Suprapubic skin (tissue), 4 donors: ENCODE results near the gene PAPLN.

Experiments
- CTCF ChIP-seq, 2 donors: fragments of 200-600 bp in 1 of 2; fragments of 450-650 bp in 1 of 2; sonication (generic) in 1 of 2; IDR thresholded peaks; one replicate each; pipeline ENCODE4 v1.5.1; 2016 to 2019; ENCODE audit warnings: antibody characterized with exemption in 2 of 2, mild to moderate bottlenecking in 1 of 2, moderate library complexity in 1 of 2
- POLR2A ChIP-seq, 2 donors: fragments of 450-650 bp; IDR thresholded peaks; one replicate each; pipeline ENCODE4 v1.6.1; 2017; ENCODE audit warnings: antibody characterized with exemption in 2 of 2, mild to moderate bottlenecking in 2 of 2, moderate library complexity in 2 of 2
- POLR2AphosphoS5 ChIP-seq, 3 donors: sonication (generic); formaldehyde crosslinking; IDR thresholded peaks; one replicate each; pipeline ENCODE4 v1.6.1; 2017; ENCODE audit warnings: antibody characterized with exemption in 3 of 3

- TF ChIP-seq CTCF (IDR thresholded peaks at IDR 0.05) (no peak), POLR2A (IDR thresholded peaks at IDR 0.05) (no peak), POLR2AphosphoS5 (IDR thresholded peaks at IDR 0.05) (no peak)
Observed at GRCh38 chr14:73248108-73248868, 11.0 kb downstream of the PAPLN start.
